Mucosa of stomach (tissue), 1 donor: Measurements from ENCODE around the gene CHRND.

Experiments used
- H3K27me3 ChIP-seq: one replicate; pipeline ENCODE4 v1.7.0; 2013; ENCODE audit warnings: mild to moderate bottlenecking, low read length; ENCODE audit not compliant: control insufficient read depth, insufficient read depth
- H3K36me3 ChIP-seq: one replicate; pipeline ENCODE4 v1.7.0; 2013; ENCODE audit warnings: low read length; ENCODE audit not compliant: control insufficient read depth, insufficient read depth
- H3K4me1 ChIP-seq: one replicate; pipeline ENCODE4 v1.7.0; 2013; ENCODE audit warnings: mild to moderate bottlenecking, low read length; ENCODE audit not compliant: control insufficient read depth, insufficient read depth
- H3K4me3 ChIP-seq: one replicate; pipeline ENCODE4 v1.7.0; 2013; ENCODE audit warnings: low read length
- H3K9ac ChIP-seq: one replicate; pipeline ENCODE4 v1.7.0; 2013; ENCODE audit warnings: mild to moderate bottlenecking, low read length, moderate library complexity
- H3K9me3 ChIP-seq: one replicate; pipeline ENCODE4 v1.7.0; 2013; ENCODE audit warnings: mild to moderate bottlenecking, low read length, moderate library complexity; ENCODE audit not compliant: control insufficient read depth
- donor health status: Pancreatic carcinoma.

CHRND gene

GRCh38 chr2:232525791-232526371 lies at the start of gene CHRND:
Gene CHRND (plus strand): TSS chr2:232526160. CDS start chr2:232526216, 56 bp downstream.
- Histone ChIP-seq H3K9ac (no peak within 1 kb of the TSS), H3K36me3 (no peaks in the 10 kb centered on the region), H3K4me3 (no peak within 1 kb of the TSS), H3K4me1 (peaks cover 12% of the 10 kb centered on the region), H3K27me3 (peaks cover 49% of the 10 kb centered on the region), H3K9me3 (no peaks in the 10 kb centered on the region)

GRCh38 chr2:232476791-232477190 lies 49.2 kb upstream of the CHRND start:
- Histone ChIP-seq H3K36me3 (no peaks in the 10 kb centered on the region), H3K9ac (no peak overlapping the region), H3K4me1 (no peaks in the 10 kb centered on the region), H3K27me3 (peaks cover 23% of the 10 kb centered on the region), H3K4me3 (no peak overlapping the region), H3K9me3 (no peaks in the 10 kb centered on the region)

GRCh38 chr2:232477751-232478510 lies 48.0 kb upstream of the CHRND start:
- H3K27me3 ChIP-seq, result peaks cover 21% of the 10 kb centered on the region
- no peak overlapping the region for H3K4me3 ChIP-seq
- no peaks in the 10 kb centered on the region for H3K4me1 ChIP-seq
- H3K36me3 ChIP-seq, result no peaks in the 10 kb centered on the region
- no peaks in the 10 kb centered on the region for H3K9me3 ChIP-seq
- H3K9ac ChIP-seq, result no peak overlapping the region

- H3K9ac ChIP-seq, result no peak overlapping the region
- no peaks in the 10 kb centered on the region for H3K9me3 ChIP-seq
- H3K36me3 ChIP-seq, result no peaks in the 10 kb centered on the region
- no peak overlapping the region for H3K4me3 ChIP-seq
- peaks cover 18% of the 10 kb centered on the region for H3K27me3 ChIP-seq
- no peaks in the 10 kb centered on the region for H3K4me1 ChIP-seq
Measured at GRCh38 chr2:232478571-232479340, 47.2 kb upstream of the CHRND start.

GRCh38 chr2:232479341-232480200 lies 46.4 kb upstream of the CHRND start:
- Histone ChIP-seq H3K27me3 (peaks cover 18% of the 10 kb centered on the region), H3K36me3 (no peaks in the 10 kb centered on the region), H3K9ac (no peak overlapping the region), H3K4me1 (no peaks in the 10 kb centered on the region), H3K4me3 (no peak overlapping the region), H3K9me3 (no peaks in the 10 kb centered on the region)

- no peaks in the 10 kb centered on the region for H3K36me3 ChIP-seq
- H3K9ac ChIP-seq, result no peak overlapping the region
- H3K9me3 ChIP-seq, result no peaks in the 10 kb centered on the region
- no peaks in the 10 kb centered on the region for H3K4me1 ChIP-seq
- peaks cover 23% of the 10 kb centered on the region for H3K27me3 ChIP-seq
- no peak overlapping the region for H3K4me3 ChIP-seq
Measured at GRCh38 chr2:232480201-232481190, 45.5 kb upstream of the CHRND start.

- no peak overlapping the region for H3K9ac ChIP-seq
- no peaks in the 10 kb centered on the region for H3K36me3 ChIP-seq
- no peaks in the 10 kb centered on the region for H3K9me3 ChIP-seq
- peaks cover 32% of the 10 kb centered on the region for H3K27me3 ChIP-seq
- no peak overlapping the region for H3K4me3 ChIP-seq
- H3K4me1 ChIP-seq, result no peaks in the 10 kb centered on the region
Measured at GRCh38 chr2:232481322-232482140, 44.4 kb upstream of the CHRND start.

GRCh38 chr2:232482301-232483238 lies 43.4 kb upstream of the CHRND start:
- no peaks in the 10 kb centered on the region for H3K4me1 ChIP-seq
- no peaks in the 10 kb centered on the region for H3K9me3 ChIP-seq
- H3K4me3 ChIP-seq, result no peak overlapping the region
- peaks cover 42% of the 10 kb centered on the region for H3K27me3 ChIP-seq
- H3K36me3 ChIP-seq, result no peaks in the 10 kb centered on the region
- no peak overlapping the region for H3K9ac ChIP-seq

- Histone ChIP-seq H3K9ac (no peak overlapping the region), H3K36me3 (no peaks in the 10 kb centered on the region), H3K9me3 (no peaks in the 10 kb centered on the region), H3K27me3 (peaks cover 48% of the 10 kb centered on the region), H3K4me1 (no peaks in the 10 kb centered on the region), H3K4me3 (no peak overlapping the region)
Measured at GRCh38 chr2:232483311-232483922, 42.5 kb upstream of the CHRND start.
